Karpas-422 (cell line): ENCODE measurements around the gene CSTPP1. TPM values are rescaled to one million over a fixed set of nuclear protein-coding genes. Genes with fewer than 3 reads are reported as not detected.
"Not testable (repeated sequence)": the region's sequence is repeated elsewhere in the genome, so short reads cannot be mapped to it uniquely, and the experiment has no call there.

Source experiments
- DNase-seq: peaks from one replicate; pipeline ENCODE4 v3.0.0-alpha.2; 2015
- H2AFZ ChIP-seq: fragments of 200-600 bp; sonication (generic); 2 replicates; pipeline ENCODE4 v1.6.1; 2014; ENCODE audit warnings: antibody characterized with exemption, low read length, mixed read lengths
- H3K27ac ChIP-seq: fragments of 200-600 bp; sonication (generic); 2 replicates; pipeline ENCODE4 v1.5.1; 2014; ENCODE audit warnings: mild to moderate bottlenecking, low read length, moderate library complexity
- H3K27me3 ChIP-seq: fragments of 200-600 bp; sonication (generic); 2 replicates; pipeline ENCODE4 v1.6.1; 2014; ENCODE audit warnings: low read length, mixed read lengths
- H3K36me3 ChIP-seq: fragments of 200-600 bp; sonication (generic); 2 replicates; pipeline ENCODE4 v1.6.1; 2014; ENCODE audit warnings: low read length, mixed read lengths; ENCODE audit not compliant: insufficient read depth
- H3K4me1 ChIP-seq: fragments of 200-600 bp; sonication (generic); 2 replicates; pipeline ENCODE4 v1.6.1; 2014; ENCODE audit warnings: mild to moderate bottlenecking, low read length, mixed read lengths
- H3K4me2 ChIP-seq: fragments of 200-600 bp; sonication (generic); 2 replicates; pipeline ENCODE4 v1.6.1; 2014; ENCODE audit warnings: low read length, low read depth, mild to moderate bottlenecking; ENCODE audit not compliant: poor library complexity, severe bottlenecking
- H3K4me3 ChIP-seq: fragments of 200-600 bp; sonication (generic); 2 replicates; pipeline ENCODE4 v1.5.1; 2014; ENCODE audit warnings: mild to moderate bottlenecking, antibody characterized with exemption, low read length, mixed read lengths
- H3K79me2 ChIP-seq: fragments of 200-600 bp; sonication (generic); 2 replicates; pipeline ENCODE4 v1.6.1; 2014; ENCODE audit warnings: mild to moderate bottlenecking, low read length, mixed read lengths
- H3K9ac ChIP-seq: fragments of 200-600 bp; sonication (generic); 2 replicates; pipeline ENCODE4 v1.6.0; 2014; ENCODE audit warnings: low read length
- H3K9me2 ChIP-seq: fragments of 200-600 bp; sonication (generic), shearing (Covaris generic); replicated peaks from 2 replicates; pipeline ENCODE4 v1.6.0; 2014; ENCODE audit warnings: mild to moderate bottlenecking, low read length, moderate library complexity; ENCODE audit not compliant: insufficient read depth
- H3K9me3 ChIP-seq: fragments of 300-700, 200-600 bp; sonication (generic); 2 replicates; pipeline ENCODE4 v1.6.1; 2014; ENCODE audit warnings: low read length, mixed read lengths
- H4K20me1 ChIP-seq: fragments of 200-600 bp; sonication (generic); 2 replicates; pipeline ENCODE4 v1.6.1; 2014; ENCODE audit warnings: mild to moderate bottlenecking, antibody characterized with exemption, low read length, low read depth; ENCODE audit not compliant: insufficient read depth
- total RNA-seq: library from RNA; depleted of rRNA; stranded (reverse); fragments of >200 nt; shearing (Covaris generic); gene quantifications from 2 replicates; pipeline ENCODE4 v1.2.3, GENCODE V29; 2014; ENCODE audit warnings: low replicate concordance

Gene CSTPP1
- total RNA-seq, 1 experiment from 2014 or later = 78.4 TPM

- Histone ChIP-seq H4K20me1 (no peaks in the 10 kb centered on the region), H3K4me1 (peaks cover 26% of the 10 kb centered on the region), H3K9me2 (no peaks in the 10 kb centered on the region), H2AFZ (no peak overlapping the region), H3K4me3 (no peak overlapping the region), H3K27me3 (no peaks in the 10 kb centered on the region), H3K9ac (no peak overlapping the region), H3K79me2 (peaks cover 66% of the 10 kb centered on the region), H3K9me3 (no peaks in the 10 kb centered on the region), H3K4me2 (no peak overlapping the region), H3K27ac (no peak overlapping the region), H3K36me3 (0 out of 2 replicates have a peak, but pooled peaks cover 6% of the 10 kb centered on the region)
- DNase-seq = no peak
These were observed 46.4 kb downstream of the CSTPP1 start for GRCh38 chr11:46982797-46983452.

- Histone ChIP-seq H3K4me3 (no peak overlapping the region), H2AFZ (no peak overlapping the region), H3K27me3 (no peaks in the 10 kb centered on the region), H3K4me1 (peaks cover 20% of the 10 kb centered on the region), H3K4me2 (no peak overlapping the region), H4K20me1 (no peaks in the 10 kb centered on the region), H3K79me2 (peaks cover 59% of the 10 kb centered on the region), H3K36me3 (0 out of 2 replicates have a peak, but pooled peaks cover 6% of the 10 kb centered on the region), H3K9me2 (no peaks in the 10 kb centered on the region), H3K27ac (no peak overlapping the region), H3K9me3 (no peaks in the 10 kb centered on the region), H3K9ac (no peak overlapping the region)
- no peak for DNase-seq
These were observed 47.0 kb downstream of the CSTPP1 start for GRCh38 chr11:46983598-46983997.

GRCh38 chr11:46984548-46984947 is 48.0 kb downstream of the CSTPP1 start:
- H3K4me3 ChIP-seq = no peak overlapping the region
- no peaks in the 10 kb centered on the region for H3K9me2 ChIP-seq
- peaks cover 20% of the 10 kb centered on the region for H3K4me1 ChIP-seq
- H3K36me3 ChIP-seq = peaks cover 12% of the 10 kb centered on the region
- no peak overlapping the region for H2AFZ ChIP-seq
- no peak overlapping the region for H3K9ac ChIP-seq
- H3K27ac ChIP-seq = no peak overlapping the region
- H4K20me1 ChIP-seq = no peaks in the 10 kb centered on the region
- no peak overlapping the region for H3K4me2 ChIP-seq
- no peaks in the 10 kb centered on the region for H3K27me3 ChIP-seq
- peaks cover 53% of the 10 kb centered on the region for H3K79me2 ChIP-seq
- no peaks in the 10 kb centered on the region for H3K9me3 ChIP-seq
- no peak for DNase-seq

GRCh38 chr11:46984987-46985386 is 48.4 kb downstream of the CSTPP1 start:
- Histone ChIP-seq H3K27me3 (no peaks in the 10 kb centered on the region), H3K4me3 (no peak overlapping the region), H3K9me3 (no peaks in the 10 kb centered on the region), H3K4me2 (no peak overlapping the region), H2AFZ (no peak overlapping the region), H3K9ac (no peak overlapping the region), H4K20me1 (no peaks in the 10 kb centered on the region), H3K27ac (no peak overlapping the region), H3K4me1 (peaks cover 18% of the 10 kb centered on the region), H3K9me2 (no peaks in the 10 kb centered on the region), H3K79me2 (peaks cover 50% of the 10 kb centered on the region), H3K36me3 (peaks cover 16% of the 10 kb centered on the region)
- DNase-seq = no peak

GRCh38 chr11:46987183-46987582 is 50.6 kb downstream of the CSTPP1 start:
- Histone ChIP-seq H3K36me3 (peaks cover 20% of the 10 kb centered on the region), H3K9ac (no peak overlapping the region), H4K20me1 (no peaks in the 10 kb centered on the region), H3K4me1 (peaks cover 11% of the 10 kb centered on the region; the same call in 1 of the 2 replicates), H3K27ac (no peak overlapping the region), H3K79me2 (peaks cover 34% of the 10 kb centered on the region), H3K4me2 (no peak overlapping the region), H3K9me3 (no peaks in the 10 kb centered on the region), H3K4me3 (no peak overlapping the region), H2AFZ (no peak overlapping the region), H3K9me2 (no peaks in the 10 kb centered on the region), H3K27me3 (no peaks in the 10 kb centered on the region)
- DNase-seq = no peak

- H3K27me3 ChIP-seq, H3K27ac ChIP-seq: not testable (repeated sequence)
These were observed 53.4 kb downstream of the CSTPP1 start for GRCh38 chr11:46989810-46990487.

GRCh38 chr11:46991391-46991790 is 54.8 kb downstream of the CSTPP1 start:
- no peaks in the 10 kb centered on the region for H3K27me3 ChIP-seq
- H3K4me3 ChIP-seq = no peak overlapping the region
- H3K27ac ChIP-seq = no peak overlapping the region
- peaks cover 7% of the 10 kb centered on the region; the same call in 1 of the 2 replicates for H3K4me1 ChIP-seq
- H3K79me2 ChIP-seq = peaks cover 6% of the 10 kb centered on the region; the same call in 1 of the 2 replicates
- no peak overlapping the region for H2AFZ ChIP-seq
- no peak overlapping the region for H3K4me2 ChIP-seq
- H3K36me3 ChIP-seq = peaks cover 20% of the 10 kb centered on the region
- no peaks in the 10 kb centered on the region for H3K9me3 ChIP-seq
- no peaks in the 10 kb centered on the region for H4K20me1 ChIP-seq
- no peaks in the 10 kb centered on the region for H3K9me2 ChIP-seq
- no peak overlapping the region for H3K9ac ChIP-seq
- no peak for DNase-seq

More at GRCh38 chr11:46989810-46990487, 53.4 kb downstream of the CSTPP1 start:
- Histone ChIP-seq H3K4me1 (peaks cover 11% of the 10 kb centered on the region; the same call in 1 of the 2 replicates), H3K36me3 (peaks cover 20% of the 10 kb centered on the region), H3K79me2 (peaks cover 16% of the 10 kb centered on the region)
- H3K4me2 ChIP-seq, H4K20me1 ChIP-seq, H3K9ac ChIP-seq, H3K9me2 ChIP-seq, H3K9me3 ChIP-seq, H3K4me3 ChIP-seq, H2AFZ ChIP-seq, DNase-seq: not testable (repeated sequence)

GRCh38 chr11:46992386-46992785 is 55.8 kb downstream of the CSTPP1 start:
- not testable (repeated sequence) for H3K9me3 ChIP-seq, H3K4me3 ChIP-seq, H4K20me1 ChIP-seq, H3K27me3 ChIP-seq, H3K79me2 ChIP-seq, H2AFZ ChIP-seq, H3K9ac ChIP-seq, H3K4me2 ChIP-seq, H3K4me1 ChIP-seq, DNase-seq, H3K27ac ChIP-seq, H3K9me2 ChIP-seq
- H3K36me3 ChIP-seq = peaks cover 19% of the 10 kb centered on the region
